ENCODE measurements around the gene BACH1.

GRCh38 chr21:29287383-29287782 lies 11.3 kb upstream of the BACH1 start:
- no peak for TF ChIP-seq CTCF (conservative IDR thresholded peaks at IDR 0.05; ENCODE audit: low read length)
- no peak for TF ChIP-seq EZH2phosphoT487 (IDR thresholded peaks at IDR 0.05; ENCODE audit: borderline replicate concordance, low read depth, low read length)

All from OCI-LY7 (cell line).